ENCODE data around the gene ITGB1BP1.

ITGB1BP1 gene

DNA sequence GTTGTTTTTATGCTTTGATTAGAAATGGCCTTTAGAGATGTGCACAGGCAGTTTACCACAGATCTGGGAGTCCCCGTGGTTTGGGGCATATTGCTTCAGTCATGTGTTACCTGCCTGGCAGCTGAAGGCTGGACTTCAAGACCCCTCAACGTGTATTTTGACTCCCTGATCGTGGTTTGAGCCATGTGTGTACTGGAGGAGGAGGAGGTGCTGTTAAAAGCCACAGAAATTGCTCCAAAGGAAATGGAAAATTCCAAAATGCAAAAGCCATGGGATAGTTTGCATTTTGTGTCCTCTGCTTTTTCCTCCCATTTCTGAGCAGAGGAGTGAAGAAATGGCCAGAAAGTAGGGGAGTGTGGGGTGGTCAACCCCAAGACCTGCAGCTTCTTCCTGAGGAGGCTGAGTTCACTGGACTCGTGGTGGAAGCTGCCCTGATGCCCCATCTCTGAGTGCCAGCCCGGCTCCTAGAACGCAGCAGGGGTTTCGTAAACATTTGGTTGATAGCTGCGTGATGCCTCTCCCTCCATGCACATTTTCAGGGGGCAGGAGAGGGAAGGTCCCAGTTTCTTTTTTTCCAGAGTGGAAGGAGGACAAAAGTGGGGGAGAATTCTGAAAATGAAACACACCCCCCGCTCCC is 45.7 kb downstream of the ITGB1BP1 start:
- no peak for DNase-seq (ENCODE audit: low read depth in 2 of 2)

DNA sequence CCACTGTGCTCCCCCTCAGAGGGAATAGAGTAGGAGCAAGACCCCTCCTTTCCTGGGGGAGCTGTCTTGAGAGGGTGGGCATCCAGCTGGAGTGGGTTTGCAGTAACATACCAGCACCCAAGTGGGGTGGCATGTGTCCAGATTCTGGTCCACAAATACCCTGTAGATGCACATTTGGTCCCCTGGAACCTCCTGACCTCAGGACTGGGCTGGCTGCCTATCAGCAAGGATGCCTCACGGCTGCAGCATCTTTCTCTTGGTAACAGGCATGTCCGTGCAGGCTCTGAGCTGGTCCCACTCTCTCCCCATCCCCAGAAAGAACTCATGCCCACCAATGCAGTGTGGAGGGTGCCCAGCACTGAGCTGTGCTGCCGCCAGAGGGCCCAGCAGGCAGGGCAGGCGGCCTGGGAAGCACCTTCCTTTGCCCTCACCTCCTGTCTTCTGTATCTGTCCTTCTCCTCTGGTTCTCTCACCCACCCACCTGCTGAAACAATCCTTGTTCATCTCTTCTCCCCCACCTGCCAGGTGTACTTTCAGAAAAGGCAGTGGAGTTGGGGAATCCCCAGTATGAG is 47.4 kb downstream of the ITGB1BP1 start:
- DNase-seq (ENCODE audit: low read depth in 2 of 2) = no peak

DNA sequence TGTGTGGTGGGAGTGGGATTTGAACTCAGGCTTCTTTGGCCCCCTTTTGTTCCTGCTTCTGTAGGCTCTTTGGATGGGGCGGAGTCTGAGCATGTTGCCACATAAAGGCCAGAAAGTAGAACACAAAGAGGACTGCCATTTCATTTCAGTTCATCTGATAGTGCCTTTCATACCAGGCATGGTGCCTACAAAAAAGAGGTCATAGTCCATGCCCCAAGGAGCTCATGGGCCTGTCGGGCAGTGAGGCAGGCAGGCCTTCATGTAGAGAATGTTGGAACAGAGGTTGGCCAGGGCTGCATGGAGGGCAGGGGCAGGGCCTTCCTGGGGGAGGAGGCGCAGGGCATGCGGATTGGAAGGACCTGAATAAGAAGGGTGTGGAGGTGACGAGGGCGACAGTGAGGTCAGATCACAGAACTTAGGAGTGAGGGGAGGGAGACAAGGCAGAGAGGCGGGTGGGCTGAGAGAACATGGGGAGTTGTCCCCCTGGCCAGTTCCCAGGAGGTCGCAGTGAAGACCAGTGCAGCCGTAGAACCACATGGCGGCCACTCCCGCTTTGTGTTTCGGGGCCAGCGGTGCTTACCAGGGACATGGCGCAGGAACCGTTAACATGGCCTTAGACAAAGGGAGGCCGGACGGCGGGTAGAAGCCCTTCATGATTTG is 49.1 kb downstream of the ITGB1BP1 start:
- DNase-seq (ENCODE audit: low read depth in 2 of 2) = no peak

DNA sequence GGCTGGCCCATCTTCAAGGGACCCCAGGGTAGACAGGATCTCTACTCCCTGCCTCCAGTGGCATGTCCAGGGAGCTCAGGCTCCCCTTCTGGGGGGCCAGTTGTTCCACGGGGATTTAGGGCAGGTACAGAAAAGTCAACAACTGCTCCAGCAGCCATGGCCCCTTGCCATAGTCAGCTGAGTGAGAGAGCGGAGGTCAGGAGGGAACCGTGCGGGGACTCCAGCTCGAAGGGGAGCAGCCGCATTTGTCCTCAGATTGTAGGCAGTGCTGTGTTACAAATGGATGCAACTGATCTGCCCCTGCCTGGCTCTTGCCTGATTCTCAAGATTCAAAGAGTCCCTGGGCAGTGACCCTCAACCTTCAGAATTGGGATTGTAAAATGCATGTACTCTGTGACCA is 49.9 kb downstream of the ITGB1BP1 start:
- DNase-seq (ENCODE audit: low read depth in 2 of 2) = no peak

DNA sequence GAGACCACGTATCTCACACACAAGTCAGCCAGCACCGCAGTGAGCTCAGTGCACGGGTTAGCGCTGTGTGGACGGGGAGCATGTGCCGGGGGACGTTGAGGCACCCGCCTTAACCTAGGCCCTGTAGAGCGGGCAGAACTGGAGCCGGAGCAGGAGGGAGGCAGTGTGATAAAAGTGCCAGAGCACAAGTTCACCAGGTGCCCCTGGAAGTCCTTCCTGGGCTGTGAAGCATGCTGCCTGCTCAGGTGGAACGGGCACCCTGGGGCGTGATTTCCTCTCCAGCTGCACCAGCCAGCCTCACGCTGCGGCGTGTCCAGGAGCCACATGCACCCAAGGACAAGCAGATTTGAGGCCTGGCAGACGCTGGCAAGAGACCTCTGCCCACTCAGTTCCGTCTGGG is 50.3 kb downstream of the ITGB1BP1 start:
- no peak for DNase-seq (ENCODE audit: low read depth in 2 of 2)

DNA sequence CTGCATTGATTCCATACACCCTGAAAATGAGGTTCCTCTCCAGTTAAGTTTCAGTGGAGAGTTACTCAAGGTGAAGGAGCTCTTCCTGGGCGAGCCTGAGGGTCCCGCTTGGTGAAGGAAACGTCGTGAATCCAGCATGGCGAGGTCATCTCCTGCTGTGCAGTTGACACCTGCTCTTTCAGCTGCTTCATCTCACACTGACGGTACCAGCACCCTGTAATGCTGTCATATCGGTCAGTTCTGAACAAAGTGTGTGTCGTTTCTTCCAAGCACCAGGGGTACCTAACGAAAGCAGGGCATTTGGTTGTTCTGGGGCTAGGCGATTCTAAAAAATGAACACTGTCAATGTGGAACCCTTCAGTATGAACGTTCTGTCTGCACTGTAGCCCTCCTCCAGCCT is 52.6 kb downstream of the ITGB1BP1 start:
- DNase-seq (ENCODE audit: low read depth in 2 of 2) = no peak

DNA sequence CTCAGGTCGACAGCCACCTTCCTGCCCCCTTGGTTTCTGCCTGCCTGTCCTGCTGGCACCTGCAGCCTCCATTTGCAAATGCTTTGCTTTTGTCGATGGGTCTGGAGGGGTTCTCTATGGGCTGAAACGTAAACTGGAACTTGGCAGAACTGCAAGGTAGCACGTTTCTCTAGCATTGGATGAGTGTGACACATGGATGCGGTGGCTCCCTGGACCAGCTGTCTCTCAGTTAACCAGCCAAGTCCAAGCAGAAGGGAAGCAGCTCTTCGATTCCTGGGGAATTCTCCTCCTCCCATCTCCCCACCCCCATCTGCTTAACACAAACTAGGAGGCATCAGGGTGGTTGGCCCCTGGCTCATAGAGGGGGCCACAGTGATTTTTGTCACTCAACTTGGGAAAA is 57.3 kb downstream of the ITGB1BP1 start:
- no peak for DNase-seq (ENCODE audit: low read depth in 2 of 2)

DNA sequence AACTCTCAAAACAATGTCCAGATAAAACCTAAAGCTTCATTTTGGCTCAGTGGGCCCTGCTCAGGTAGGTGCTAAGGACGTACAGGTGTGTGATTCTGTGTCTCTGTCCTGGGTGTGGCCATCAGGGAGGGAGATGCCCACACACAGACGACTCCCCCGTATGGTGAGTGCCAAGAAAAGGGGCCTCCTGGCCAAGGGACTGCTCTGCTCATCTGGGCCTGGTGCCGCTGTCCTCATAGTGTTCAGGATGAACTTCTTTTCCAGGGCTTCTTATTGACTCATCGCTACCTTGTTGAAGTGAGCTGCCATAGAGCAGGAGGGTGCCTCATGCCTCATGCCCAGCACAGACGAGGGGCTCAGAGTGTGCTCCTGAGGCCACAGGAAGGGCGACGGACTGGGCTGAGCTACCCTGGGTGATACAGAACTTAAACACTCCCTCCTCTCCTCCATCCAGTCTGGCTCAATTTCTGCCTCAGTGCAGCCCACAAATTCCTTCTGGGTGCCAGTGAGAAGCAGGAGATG is 57.8 kb downstream of the ITGB1BP1 start:
- DNase-seq (ENCODE audit: low read depth in 2 of 2) = no peak

DNA sequence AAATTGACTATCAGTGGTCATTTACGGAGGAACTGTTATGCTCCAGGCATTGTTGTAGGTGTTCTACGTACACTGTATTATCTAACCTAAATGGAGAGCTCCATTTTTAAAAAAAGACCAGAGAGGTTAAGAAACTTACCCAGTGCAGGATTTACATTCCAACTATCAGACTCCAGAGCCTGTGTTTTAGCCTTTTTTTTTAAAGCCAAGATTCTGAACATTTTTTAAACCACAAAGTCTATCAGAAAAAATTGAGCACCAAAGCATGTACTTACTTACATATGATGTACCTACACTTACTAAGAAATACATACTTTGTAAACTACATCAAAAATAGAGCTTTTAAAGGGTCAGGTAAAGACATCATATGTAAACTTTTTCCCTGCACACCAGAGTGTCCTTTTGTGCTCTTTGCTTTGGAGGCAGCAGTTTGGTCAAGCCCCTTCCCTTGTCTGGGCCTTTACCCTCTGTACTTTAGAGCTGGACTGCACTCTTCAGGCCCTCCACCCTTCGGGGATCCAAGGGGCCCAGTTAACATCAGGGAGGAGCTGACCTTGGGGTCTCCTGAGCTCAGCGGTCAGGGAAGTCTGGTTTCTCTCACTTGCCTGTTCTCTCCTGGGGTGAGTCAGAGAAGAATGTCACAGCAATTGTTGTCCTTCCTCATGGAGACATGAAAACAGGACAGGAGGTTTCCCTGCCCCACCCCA is 58.4 kb downstream of the ITGB1BP1 start:
- no peak for DNase-seq (ENCODE audit: low read depth in 2 of 2)

DNA sequence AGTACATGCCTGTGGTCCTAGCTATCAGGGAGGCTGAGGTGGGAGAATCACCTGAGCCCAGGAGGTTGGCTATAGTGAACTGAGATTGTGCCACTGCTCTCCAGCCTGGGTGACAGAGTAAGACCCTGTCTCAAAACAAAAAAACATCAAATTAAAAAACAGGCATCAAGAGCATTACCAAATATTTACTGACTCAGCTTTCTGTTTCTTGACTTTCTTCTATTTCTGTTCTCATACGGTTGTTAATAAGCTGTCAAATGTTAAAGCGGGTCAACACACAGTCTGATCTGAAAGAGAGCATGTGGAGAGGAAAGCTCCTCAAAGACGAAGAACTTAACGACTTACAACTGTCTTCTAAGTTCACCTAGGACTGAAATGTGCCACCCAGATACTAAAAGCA is 59.0 kb downstream of the ITGB1BP1 start:
- DNase-seq (ENCODE audit: low read depth in 2 of 2) = no peak

DNA sequence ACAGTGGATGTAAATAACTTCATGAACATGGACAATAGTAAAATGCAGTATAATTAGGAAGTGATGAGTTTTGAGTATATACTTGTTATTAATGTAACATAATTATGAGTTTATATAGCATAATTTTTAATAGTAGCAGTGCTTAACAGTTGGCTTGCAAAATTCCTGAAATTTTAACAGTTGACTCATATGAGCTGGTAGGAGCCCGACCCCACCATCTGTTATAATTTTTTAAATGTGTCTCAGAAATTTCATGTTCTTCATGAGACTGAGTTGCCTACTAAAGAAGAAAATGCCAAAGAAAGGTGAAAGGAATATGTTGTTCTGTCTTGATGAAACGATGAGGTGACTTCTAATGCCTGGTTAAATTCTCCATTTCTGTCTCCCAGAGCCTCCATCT is 62.6 kb downstream of the ITGB1BP1 start:
- DNase-seq (ENCODE audit: low read depth in 2 of 2) = no peak

DNA sequence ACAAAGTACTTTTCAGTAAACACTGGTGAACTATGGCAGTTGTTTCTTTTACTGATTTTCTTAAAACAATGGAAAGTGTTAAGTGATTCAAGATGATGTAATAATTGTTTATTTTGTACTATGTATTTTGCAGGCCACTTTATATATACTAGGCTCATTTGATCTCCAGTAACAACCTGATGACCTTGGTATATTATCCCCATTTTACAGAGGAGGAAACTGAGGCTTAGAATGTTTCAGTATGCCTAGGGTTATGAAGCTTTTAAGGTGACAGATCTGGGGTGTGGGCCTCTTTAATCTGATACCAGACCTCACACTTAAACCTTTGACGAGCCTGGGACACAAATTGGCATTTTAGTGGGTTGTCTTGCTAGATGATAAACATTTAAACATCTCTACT is 63.2 kb downstream of the ITGB1BP1 start:
- DNase-seq (ENCODE audit: low read depth in 2 of 2) = no peak

DNA sequence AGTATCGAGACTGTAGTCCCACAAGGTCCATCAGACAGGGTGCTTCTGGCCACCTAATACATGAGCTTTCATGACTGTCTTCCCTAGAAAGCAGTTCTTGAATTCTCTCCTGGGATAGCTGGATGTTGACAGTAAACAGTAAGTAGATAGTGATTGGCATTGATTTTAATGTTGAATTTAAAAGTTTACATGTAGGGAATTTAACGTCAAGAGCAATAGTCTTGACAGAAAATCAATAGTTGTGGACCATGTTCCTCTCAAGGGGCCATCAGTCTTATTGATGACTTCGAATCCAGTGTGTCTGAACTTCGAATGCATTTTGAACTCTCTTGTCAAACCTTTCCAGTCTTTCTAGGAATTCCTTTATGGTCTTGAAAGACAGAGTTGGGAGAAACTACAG is 63.9 kb downstream of the ITGB1BP1 start:
- DNase-seq (ENCODE audit: low read depth in 2 of 2) = no peak

DNA sequence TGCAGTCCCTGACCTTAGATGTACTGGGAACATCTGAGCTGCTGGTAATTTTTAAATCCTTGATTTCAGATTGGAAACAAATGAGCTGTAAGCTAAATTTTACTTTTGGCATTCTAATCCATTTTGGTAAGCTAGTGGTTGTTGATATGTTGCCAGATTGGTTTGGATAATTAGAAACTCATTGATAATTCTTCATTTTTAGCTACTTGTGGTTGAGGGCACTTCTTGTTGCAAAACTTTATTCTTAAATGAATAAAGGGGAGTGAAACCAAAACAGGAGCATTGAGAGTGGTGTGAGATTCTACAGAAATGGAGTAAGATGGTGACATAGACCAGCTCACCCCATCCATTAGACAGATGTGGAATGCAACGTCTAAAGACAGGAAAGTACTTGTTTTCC is 64.5 kb downstream of the ITGB1BP1 start:
- DNase-seq (ENCODE audit: low read depth in 2 of 2) = no peak

DNA sequence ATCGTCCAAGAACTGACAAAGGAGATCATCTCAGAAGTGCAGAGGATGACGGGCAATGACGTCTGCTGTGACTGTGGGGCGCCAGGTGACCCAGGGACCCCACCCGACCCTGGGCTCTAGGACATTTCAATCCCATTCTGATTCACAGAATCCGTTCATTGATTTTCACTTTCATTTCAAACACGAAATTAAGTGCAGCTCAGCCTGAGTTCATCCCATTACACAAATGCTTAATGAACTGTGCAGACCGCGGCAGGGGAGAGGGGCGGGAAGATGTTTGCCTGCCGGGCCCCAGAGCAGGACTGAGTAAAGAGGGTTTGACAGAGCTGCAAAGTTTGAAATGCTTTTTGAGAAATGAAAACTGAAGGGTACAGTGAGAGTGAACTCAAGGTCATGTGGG is 67.1 kb downstream of the ITGB1BP1 start:
- DNase-seq (ENCODE audit: low read depth in 2 of 2) = no peak

DNA sequence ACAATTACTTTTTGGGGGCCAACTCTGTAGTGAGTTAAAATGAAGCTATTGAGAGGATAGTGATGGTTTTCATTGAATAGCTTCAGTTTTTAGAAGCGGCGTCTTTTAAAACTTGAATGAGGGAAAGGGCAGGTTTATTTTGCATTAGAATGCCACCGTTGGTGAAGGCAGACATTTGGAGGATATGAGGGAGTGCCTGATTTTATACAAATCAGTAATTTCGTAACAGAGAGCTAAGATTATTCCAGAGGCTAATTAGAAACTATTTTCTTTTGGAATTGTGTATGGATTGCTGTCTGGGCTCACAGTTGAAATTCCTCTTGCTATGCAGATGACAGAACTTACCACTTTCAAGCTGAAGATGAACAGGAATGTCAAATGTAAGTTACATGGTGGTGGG is 67.6 kb downstream of the ITGB1BP1 start:
- no peak for DNase-seq (ENCODE audit: low read depth in 2 of 2)

DNA sequence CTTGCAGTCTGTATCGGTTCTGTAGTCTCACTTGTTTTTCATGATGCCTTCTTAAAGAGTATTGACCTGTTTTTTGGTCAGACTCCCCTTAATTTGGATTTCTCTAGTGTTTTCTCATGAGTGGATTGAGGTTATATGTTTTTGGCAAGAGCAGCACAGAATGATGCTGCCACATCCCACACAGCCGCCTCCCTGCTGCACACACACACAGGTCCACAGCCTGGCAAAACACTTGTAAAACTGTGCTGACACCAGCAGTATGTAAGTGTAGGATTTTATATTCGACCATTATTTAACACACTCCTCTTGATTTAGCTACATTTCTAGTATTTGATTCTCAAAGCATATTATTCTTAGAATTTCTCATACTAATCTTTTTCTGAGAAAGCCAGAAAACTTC is 68.1 kb downstream of the ITGB1BP1 start:
- no peak for DNase-seq (ENCODE audit: low read depth in 2 of 2)

DNA sequence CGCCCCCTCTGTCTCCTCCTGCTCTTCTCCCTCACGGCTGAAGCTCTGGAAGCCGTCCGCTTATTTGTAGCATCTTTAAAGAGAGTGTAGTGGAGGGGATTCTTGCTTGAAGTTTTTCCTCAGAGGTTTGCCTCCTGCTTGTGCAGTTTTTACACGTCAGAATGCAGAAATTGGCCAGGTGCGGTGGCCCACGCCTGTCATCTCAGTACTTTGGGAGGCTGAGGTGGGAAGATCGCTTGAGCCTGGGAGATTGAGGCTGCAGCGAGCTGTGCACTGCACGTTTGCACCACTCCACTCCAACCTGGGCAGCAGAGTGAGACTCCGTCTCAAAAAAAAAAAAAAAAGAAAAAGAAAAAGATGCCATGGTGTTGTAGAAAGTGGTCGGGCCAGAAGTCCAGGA is 69.0 kb downstream of the ITGB1BP1 start:
- no peak for DNase-seq (ENCODE audit: low read depth in 2 of 2)

Measured in activated CD8-positive, alpha-beta memory T cell treated with anti-CD3 and anti-CD28 coated beads for 4 hours (primary cell).